IMR-90 (cell line): ENCODE data around the gene CNPY1. TPM values are rescaled to one million over a fixed set of nuclear protein-coding genes. Genes with fewer than 3 reads are reported as not detected.

Experiments used
- ATAC-seq: fragments of 200-7000 bp; cut with Tn5 transposase; 2 replicates; pipeline ENCODE4 v1.9.1; 2020; ENCODE audit warnings: low read depth, mild to moderate bottlenecking, moderate library complexity
- BruUV-seq: library from RNA; stranded (reverse); fragments of 400-500 nt; replicated peaks from 2 replicates; lab custom pipeline; 2021; lab: Mats Ljungman, UMichigan
- CTCF ChIA-PET: fragments of 300-600 bp; formaldehyde crosslinking; extraction: SDS; loops from one replicate; lab custom pipeline; 2021; ENCODE audit warnings: antibody characterized with exemption; lab: Yijun Ruan, JAX
- POLR2A ChIA-PET: fragments of 300-600 bp; sonication (Branson Sonifier 250); formaldehyde crosslinking; loops from one replicate; lab custom pipeline; 2022; ENCODE audit warnings: antibody characterized with exemption; ENCODE audit not compliant: unreplicated experiment; lab: Charles Lee
- DNase-seq: peaks from one replicate; pipeline ENCODE4 v3.0.0; 2013
- H2AFZ ChIP-seq: replicated peaks from 2 replicates; pipeline ENCODE3; 2013; ENCODE audit warnings: low read length, mild to moderate bottlenecking; ENCODE audit not compliant: poor library complexity
- H2AK5ac ChIP-seq: 2 replicates; pipeline ENCODE4 v1.6.1; 2013; ENCODE audit warnings: low read depth, low read length, inconsistent platforms
- H2AK9ac ChIP-seq: replicated peaks from 2 replicates; pipeline ENCODE3; 2013; ENCODE audit warnings: mild to moderate bottlenecking, low read depth, low read length, moderate library complexity; ENCODE audit not compliant: poor library complexity
- H2BK120ac ChIP-seq: 2 replicates; pipeline ENCODE4 v1.6.1; 2013; ENCODE audit warnings: low read depth, low read length, inconsistent platforms
- H2BK15ac ChIP-seq: 3 replicates; pipeline ENCODE4 v1.6.1; 2013; ENCODE audit warnings: low read depth, low read length, inconsistent platforms
- H2BK20ac ChIP-seq: 2 replicates; pipeline ENCODE4 v1.6.1; 2013; ENCODE audit warnings: low read depth, mild to moderate bottlenecking, inconsistent platforms, low read length, moderate library complexity
- H2BK5ac ChIP-seq: 2 replicates; pipeline ENCODE4 v1.6.1; 2013; ENCODE audit warnings: mild to moderate bottlenecking, low read depth, low read length, inconsistent platforms; ENCODE audit not compliant: poor library complexity, severe bottlenecking
- H3K14ac ChIP-seq: replicated peaks from 2 replicates; pipeline ENCODE4 v1.6.1; 2013; ENCODE audit warnings: low read depth, low read length, inconsistent platforms
- H3K18ac ChIP-seq: 2 replicates; pipeline ENCODE4 v1.6.1; 2013; ENCODE audit warnings: low read depth, low read length, control low read depth
- H3K23ac ChIP-seq: 2 replicates; pipeline ENCODE4 v1.6.1; 2013; ENCODE audit warnings: low read depth, low read length, inconsistent platforms
- H3K27ac ChIP-seq: 2 replicates; pipeline ENCODE4 v1.5.1; 2013; ENCODE audit warnings: mild to moderate bottlenecking, control low read depth, low read length; ENCODE audit not compliant: insufficient read depth
- H3K27me3 ChIP-seq: 2 replicates; pipeline ENCODE4 v1.6.1; 2013; ENCODE audit warnings: low read length; ENCODE audit not compliant: control insufficient read depth, insufficient read depth
- H3K36me3 ChIP-seq: 2 replicates; pipeline ENCODE4 v1.6.1; 2013; ENCODE audit warnings: low read length, mixed read lengths; ENCODE audit not compliant: control insufficient read depth, insufficient read depth
- H3K4ac ChIP-seq: 2 replicates; pipeline ENCODE4 v1.6.1; 2013; ENCODE audit warnings: low read depth, low read length, inconsistent platforms
- H3K4me1 ChIP-seq: 2 replicates; pipeline ENCODE4 v1.6.1; 2013; ENCODE audit warnings: low read length, mixed read lengths; ENCODE audit not compliant: control insufficient read depth, insufficient read depth
- H3K4me2 ChIP-seq: 2 replicates; pipeline ENCODE4 v1.6.1; 2013; ENCODE audit warnings: low read depth, mild to moderate bottlenecking, control low read depth, low read length, moderate library complexity
- H3K4me3 ChIP-seq: 2 replicates; pipeline ENCODE4 v1.5.1; 2013; ENCODE audit warnings: low read depth, mild to moderate bottlenecking, control low read depth, low read length, moderate library complexity; ENCODE audit not compliant: insufficient read depth
- H3K56ac ChIP-seq: 2 replicates; pipeline ENCODE4 v1.6.1; 2013; ENCODE audit warnings: low read length, inconsistent platforms; ENCODE audit not compliant: insufficient read depth; ENCODE audit errors: extremely low read depth
- H3K79me1 ChIP-seq, 2 experiments: 2 replicates each; pipeline ENCODE4 v1.6.1; 2013; ENCODE audit warnings: low read length in 2 of 2, inconsistent platforms in 1 of 2, low read depth in 1 of 2
- H3K9ac ChIP-seq: 2 replicates; pipeline ENCODE4 v1.6.1; 2013; ENCODE audit warnings: low read depth, low read length, control low read depth
- H3K9me1 ChIP-seq: 2 replicates; pipeline ENCODE4 v1.6.1; 2013; ENCODE audit warnings: low read length, inconsistent platforms; ENCODE audit not compliant: insufficient read depth
- H3K9me3 ChIP-seq: 2 replicates; pipeline ENCODE4 v1.6.1; 2013; ENCODE audit warnings: low read length; ENCODE audit not compliant: control insufficient read depth, insufficient read depth
- H4K20me1 ChIP-seq: 2 replicates; pipeline ENCODE4 v1.6.1; 2013; ENCODE audit warnings: low read length, inconsistent platforms; ENCODE audit not compliant: insufficient read depth
- H4K5ac ChIP-seq: 2 replicates; pipeline ENCODE4 v1.6.1; 2013; ENCODE audit warnings: mild to moderate bottlenecking, low read depth, low read length, control low read depth
- H4K8ac ChIP-seq, 2 experiments: 2 replicates each; pipeline ENCODE4 v1.6.1; 2013; ENCODE audit warnings: low read depth in 2 of 2, low read length in 2 of 2, control low read depth in 1 of 2, inconsistent platforms in 1 of 2
- H4K91ac ChIP-seq: 2 replicates; pipeline ENCODE4 v1.6.1; 2013; ENCODE audit warnings: low read depth, low read length, inconsistent platforms; ENCODE audit not compliant: insufficient read depth
- RCOR1 ChIP-seq: IDR thresholded peaks from 2 replicates; pipeline ENCODE4 v1.6.1; 2012; ENCODE audit warnings: mild to moderate bottlenecking, low read length, improper control_type of control experiment; ENCODE audit not compliant: insufficient replicate concordance
- SMC3 ChIP-seq: fragments of 150-350 bp; IDR thresholded peaks from 2 replicates; pipeline ENCODE4 v1.6.1; 2016; ENCODE audit warnings: low read depth, mild to moderate bottlenecking, antibody characterized with exemption, low read length, moderate library complexity
- WGBS, 2 experiments: methylation state at CpG; one replicate each; pipeline versions ENCODE4 v1.1.5 to v1.1.7; 2013; ENCODE audit warnings: missing lambda C conversion rate in 2 of 2; ENCODE audit not compliant: insufficient read length in 1 of 2; ENCODE audit errors: extremely low coverage in 2 of 2; 5-methylcytosine and 5-hydroxymethylcytosine counted together
- dilution Hi-C: fragments of 300-500 bp; cut with HindIII; formaldehyde crosslinking; loops from one replicate; pipeline ENCODE4 v1.14.3; 2018; ENCODE audit warnings: low sequenced_read_pairs; ENCODE audit not compliant: unreplicated experiment
- in situ Hi-C: fragments of 300-500 bp; cut with MboI; formaldehyde crosslinking; loops from 3 replicates; pipeline ENCODE4 v1.14.3; 2019; ENCODE audit warnings: low sequenced_read_pairs, inconsistent platforms, mixed read lengths
- intact Hi-C: fragments of 100-400 bp; cut with micrococcal nuclease; formaldehyde crosslinking; loops from 2 replicates; pipeline ENCODE4 v1.10.0; 2022
- polyA plus RNA-seq, 3 experiments: library from polyadenylated mRNA; depleted of rRNA; stranded (reverse); fragments of >200 nt; gene quantifications; 2 replicates each; pipeline ENCODE4 v1.2.3, GENCODE V29; 2012; ENCODE audit warnings: low replicate concordance in 1 of 3
- total RNA-seq: library from RNA; depleted of rRNA; stranded (reverse); fragments of >200 nt; gene quantifications from 2 replicates; pipeline ENCODE4 v1.2.3, GENCODE V29; 2012

Gene CNPY1
- total and polyA plus RNA-seq, 2 of the 4 experiments (the other 2 are of a cell fraction) = not detected

- Histone ChIP-seq H3K4me2 (no peak overlapping the region), H3K27me3 (no peaks in the 10 kb centered on the region; the same call in 1 of the 2 replicates), H4K20me1 (no peaks in the 10 kb centered on the region), H4K8ac (no peak overlapping the region), H2BK5ac (no peak overlapping the region), H3K18ac (no peak overlapping the region), H3K27ac (no peak overlapping the region), H3K9me3 (no peaks in the 10 kb centered on the region), H3K4me1 (no peaks in the 10 kb centered on the region), H3K4me3 (no peak overlapping the region), H3K9me1 (no peaks in the 10 kb centered on the region), H2BK120ac (no peak overlapping the region), H3K79me1 (no peaks in the 10 kb centered on the region), H4K5ac (no peak overlapping the region), H4K91ac (no peak overlapping the region), H2AFZ (no peak overlapping the region), H2BK20ac (no peak overlapping the region), H3K36me3 (no peaks in the 10 kb centered on the region), H2AK9ac (no peak overlapping the region), H3K56ac (no peak overlapping the region), H3K23ac (no peak overlapping the region), H3K9ac (no peak overlapping the region), H3K14ac (no peak overlapping the region), H2AK5ac (no peak overlapping the region), H2BK15ac (no peak overlapping the region), H3K4ac (no peak overlapping the region)
- dilution Hi-C loops (no loop called here), intact Hi-C loops (no loop called here), in situ Hi-C loops (no loop called here)
- BruUV-seq = no TSS peak
- ATAC-seq (no peak), DNase-seq (no peak)
- 58% methylated on average over 9 of the region's 18 CpGs; no CpG with 5 or more reads in 1 of the 2 experiments for WGBS, 2 experiments
- CTCF ChIA-PET = no interaction called here
- TF ChIP-seq RCOR1 (no peak), SMC3 (no peak)
- POLR2A ChIA-PET = no interaction called here
These were observed 14.8 kb upstream of the CNPY1 start for GRCh38 chr7:155560982-155561686.
